ENCODE results near the gene HSPBP1.

DNA sequence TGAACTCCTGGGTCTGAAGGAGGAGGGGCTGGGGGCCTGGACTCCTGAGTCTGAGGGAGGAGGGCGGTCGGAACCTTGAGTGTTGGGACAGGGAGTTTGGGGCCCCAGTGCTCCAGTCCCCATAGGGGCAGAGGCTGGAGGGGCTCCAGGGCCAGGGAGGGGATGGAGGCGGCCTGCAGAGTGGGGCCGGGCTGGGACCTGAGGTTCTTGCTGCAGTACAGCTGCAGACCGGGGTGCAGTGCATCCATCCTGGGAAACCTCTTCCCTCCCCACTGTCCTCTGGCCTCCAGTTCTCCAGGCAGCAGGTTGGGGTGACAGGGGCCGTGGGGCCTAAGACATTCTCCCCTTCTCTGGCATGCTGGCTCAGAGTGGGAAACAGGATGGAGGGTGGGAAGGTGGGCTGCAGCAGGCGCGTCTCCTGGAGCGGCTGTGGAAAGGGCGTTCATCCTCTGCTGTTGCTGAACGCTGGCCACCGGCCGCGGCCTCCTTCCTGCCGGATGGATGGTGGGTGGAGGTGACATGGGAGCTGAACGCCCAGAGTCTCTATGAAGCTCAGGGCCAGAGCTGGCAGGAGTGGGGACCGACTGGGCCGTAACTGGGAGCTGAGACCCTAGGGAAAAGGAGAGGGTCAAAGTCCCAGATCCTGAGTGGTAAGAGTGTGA is 5.5 kb upstream of the HSPBP1 start:
- TF ChIP-seq ZC3H10 (CRISPR knock-in tag; IDR thresholded peaks at IDR 0.05) (no peak), CSDC2 (CRISPR knock-in tag; IDR thresholded peaks at IDR 0.05) (no peak), ZNF70 (CRISPR knock-in tag; IDR thresholded peaks at IDR 0.05) (no peak)
- TF ChIP-seq, protein P1, sequence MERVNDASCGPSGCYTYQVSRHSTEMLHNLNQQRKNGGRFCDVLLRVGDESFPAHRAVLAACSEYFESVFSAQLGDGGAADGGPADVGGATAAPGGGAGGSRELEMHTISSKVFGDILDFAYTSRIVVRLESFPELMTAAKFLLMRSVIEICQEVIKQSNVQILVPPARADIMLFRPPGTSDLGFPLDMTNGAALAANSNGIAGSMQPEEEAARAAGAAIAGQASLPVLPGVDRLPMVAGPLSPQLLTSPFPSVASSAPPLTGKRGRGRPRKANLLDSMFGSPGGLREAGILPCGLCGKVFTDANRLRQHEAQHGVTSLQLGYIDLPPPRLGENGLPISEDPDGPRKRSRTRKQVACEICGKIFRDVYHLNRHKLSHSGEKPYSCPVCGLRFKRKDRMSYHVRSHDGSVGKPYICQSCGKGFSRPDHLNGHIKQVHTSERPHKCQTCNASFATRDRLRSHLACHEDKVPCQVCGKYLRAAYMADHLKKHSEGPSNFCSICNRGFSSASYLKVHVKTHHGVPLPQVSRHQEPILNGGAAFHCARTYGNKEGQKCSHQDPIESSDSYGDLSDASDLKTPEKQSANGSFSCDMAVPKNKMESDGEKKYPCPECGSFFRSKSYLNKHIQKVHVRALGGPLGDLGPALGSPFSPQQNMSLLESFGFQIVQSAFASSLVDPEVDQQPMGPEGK (CRISPR knock-in tag; IDR thresholded peaks at IDR 0.05; ENCODE audit: borderline replicate concordance): no peak

All from SK-N-SH treated with all-trans-retinoic acid at 6 μM for 48 hours (cell line).